ENCODE data around the gene E2F4.

DNA sequence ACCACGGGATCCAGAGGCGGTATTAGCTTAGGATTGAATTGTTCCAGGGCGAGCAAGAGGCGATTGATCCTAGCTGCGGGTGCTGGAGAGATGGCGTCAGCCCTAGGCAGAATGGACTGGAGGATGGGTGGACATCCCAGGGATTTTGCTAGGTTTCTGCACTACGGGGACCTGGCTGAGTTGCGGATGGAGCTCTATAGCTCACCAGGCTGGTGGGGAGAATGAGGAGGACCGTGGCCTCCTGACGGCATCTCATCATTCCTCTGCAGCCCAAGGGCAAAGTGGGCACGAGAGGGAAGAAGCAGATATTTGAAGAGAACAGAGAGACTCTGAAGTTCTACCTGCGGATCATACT, 35.6 kb downstream of the E2F4 start:
- TF ChIP-seq EZH2 (IDR thresholded peaks at IDR 0.05; ENCODE audit: low read length, unreplicated experiment) (no peak), EZH2phosphoT487 (IDR thresholded peaks at IDR 0.05; ENCODE audit: borderline replicate concordance, low read length) (no peak)
- TF ChIP-seq, protein P1, sequence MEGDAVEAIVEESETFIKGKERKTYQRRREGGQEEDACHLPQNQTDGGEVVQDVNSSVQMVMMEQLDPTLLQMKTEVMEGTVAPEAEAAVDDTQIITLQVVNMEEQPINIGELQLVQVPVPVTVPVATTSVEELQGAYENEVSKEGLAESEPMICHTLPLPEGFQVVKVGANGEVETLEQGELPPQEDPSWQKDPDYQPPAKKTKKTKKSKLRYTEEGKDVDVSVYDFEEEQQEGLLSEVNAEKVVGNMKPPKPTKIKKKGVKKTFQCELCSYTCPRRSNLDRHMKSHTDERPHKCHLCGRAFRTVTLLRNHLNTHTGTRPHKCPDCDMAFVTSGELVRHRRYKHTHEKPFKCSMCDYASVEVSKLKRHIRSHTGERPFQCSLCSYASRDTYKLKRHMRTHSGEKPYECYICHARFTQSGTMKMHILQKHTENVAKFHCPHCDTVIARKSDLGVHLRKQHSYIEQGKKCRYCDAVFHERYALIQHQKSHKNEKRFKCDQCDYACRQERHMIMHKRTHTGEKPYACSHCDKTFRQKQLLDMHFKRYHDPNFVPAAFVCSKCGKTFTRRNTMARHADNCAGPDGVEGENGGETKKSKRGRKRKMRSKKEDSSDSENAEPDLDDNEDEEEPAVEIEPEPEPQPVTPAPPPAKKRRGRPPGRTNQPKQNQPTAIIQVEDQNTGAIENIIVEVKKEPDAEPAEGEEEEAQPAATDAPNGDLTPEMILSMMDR (conservative IDR thresholded peaks at IDR 0.05; ENCODE audit: low read depth, low read length): no peak
